Right lobe of liver (tissue), 6 donors: ENCODE measurements around the gene UGT1A1. TPM values are rescaled to one million over a fixed set of nuclear protein-coding genes. Genes with fewer than 3 reads are reported as not detected.

Experiments used
- ATAC-seq, 4 donors: fragments of 200-7000 bp; cut with Tn5 transposase; one replicate each; pipeline ENCODE4 v1.9.1; 2020; ENCODE audit warnings: mild to moderate bottlenecking in 4 of 4, moderate library complexity in 4 of 4
- DNase-seq, 3 donors: peaks; one replicate each; pipeline ENCODE4 v3.0.0-alpha.2; 2020
- H3K27ac ChIP-seq, 3 donors: fragments of 200-600 bp; one replicate each; pipeline ENCODE4 v1.8.0; 2022
- H3K27me3 ChIP-seq, 2 donors: fragments of 200-600 bp; one replicate each; pipeline ENCODE4 v1.8.0; 2022
- H3K36me3 ChIP-seq, 4 donors: fragments of 200-600 bp; sonication (generic) in 1 of 4; one replicate each; pipeline versions ENCODE4 v1.5.1 to v1.8.0; 2017 to 2022; ENCODE audit warnings: control low read depth in 1 of 4
- H3K4me1 ChIP-seq, 4 donors: fragments of 200-600 bp; sonication (generic) in 1 of 4; one replicate each; pipeline versions ENCODE4 v1.5.1 to v1.8.0; 2017 to 2022; ENCODE audit warnings: control low read depth in 1 of 4
- H3K4me3 ChIP-seq, 3 donors: fragments of 200-600 bp; one replicate each; pipeline ENCODE4 v1.8.0; 2022
- H3K9me3 ChIP-seq, 4 donors: fragments of 200-600 bp; sonication (generic) in 1 of 4; one replicate each; pipeline versions ENCODE4 v1.5.1 to v1.8.0; 2017 to 2022; ENCODE audit warnings: control low read depth in 1 of 4
- POLR2A ChIP-seq: fragments of 450-650 bp; IDR thresholded peaks from one replicate; pipeline ENCODE4 v1.6.1; 2017; ENCODE audit warnings: antibody characterized with exemption, mild to moderate bottlenecking
- WGBS: methylation state at CpG from one replicate; pipeline ENCODE4 v1.1.6; 2018; ENCODE audit warnings: low coverage, low lambda C conversion rate; ENCODE audit not compliant: insufficient coverage; ENCODE audit errors: missing lambda C conversion rate; 5-methylcytosine and 5-hydroxymethylcytosine counted together
- intact Hi-C, 2 donors: fragments of 100-400 bp; cut with DNase I; formaldehyde crosslinking; loops; one replicate each; pipeline versions ENCODE4 v1.11.2 to v1.14.1; 2022
- total RNA-seq, 6 experiments: library from RNA; depleted of rRNA in 2 of 6; stranded (reverse); fragments of >200 nt in 2 of 6; fragmentation: NEBNext Ultra II Directional in 3 of 6; extraction: Animal tissue kit (Norgen Biotek cat#: 25700) in 3 of 6; gene quantifications; one replicate each; pipeline versions ENCODE4 v1.1.0 to v1.2.4, GENCODE V29; 2016 to 2023
- TF ChIP-seq, protein P1 (sequence below), 4 donors: fragments of 200-600 bp in 3 of 4; fragments of 450-650 bp in 1 of 4; IDR thresholded peaks; one replicate each; pipeline versions ENCODE4 v1.5.1 to v1.8.0; 2016 to 2022; ENCODE audit warnings: antibody characterized with exemption in 4 of 4, mild to moderate bottlenecking in 2 of 4
- donor health status: DM: no; HTN: yes; CAD: no.
- donor health status: DM: no; HTN: no; CAD: no.
- donor health status: DM: no; HTN: no; CAD: no.
- donor health status: DM: no; HTN: yes; CAD: no.
- donor health status: DM: no; HTN: yes; CAD: no.

The UGT1A1 gene
- total RNA-seq, 6 experiments from 2014 or later = 97.5 to 1,279 (median 171) TPM

DNA sequence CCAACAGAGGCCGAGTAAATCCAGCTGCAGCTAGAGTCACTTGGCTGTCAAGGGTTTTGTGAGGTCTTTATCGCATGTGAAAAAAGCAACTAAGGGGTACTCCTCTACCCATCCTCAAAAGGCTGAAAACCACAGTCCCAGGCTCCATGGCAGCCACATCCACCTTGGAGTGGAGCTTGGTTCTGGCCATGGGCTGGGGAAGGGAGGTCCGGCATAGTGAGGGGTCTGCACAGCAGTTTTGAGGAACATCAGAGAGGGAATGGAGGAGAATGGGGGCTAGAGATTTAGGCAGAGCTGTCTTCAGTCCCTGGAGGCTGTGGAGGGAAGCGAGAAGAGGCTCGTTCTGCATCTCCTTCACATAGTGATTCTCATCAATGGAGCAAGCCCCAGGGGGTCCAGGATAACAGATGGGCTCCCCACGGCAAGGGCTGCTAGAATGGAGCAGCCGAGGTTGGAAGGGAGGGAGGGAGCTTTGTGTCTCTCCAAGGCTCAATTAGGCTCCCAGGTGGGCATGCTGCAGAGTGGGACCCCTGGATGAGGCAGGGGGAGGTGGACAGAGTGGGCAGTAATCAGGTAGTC lies 39.1 kb downstream of the UGT1A1 start:
- intact Hi-C loops = no loop called here
- Histone ChIP-seq H3K36me3 (no peaks in the 10 kb centered on the region), H3K27me3 (no peaks in the 10 kb centered on the region), H3K4me1 (no peaks in the 10 kb centered on the region), H3K27ac (no peak overlapping the region), H3K4me3 (no peak overlapping the region), H3K9me3 (no peaks in the 10 kb centered on the region)
- no peak for TF ChIP-seq POLR2A
- TF ChIP-seq, protein P1, sequence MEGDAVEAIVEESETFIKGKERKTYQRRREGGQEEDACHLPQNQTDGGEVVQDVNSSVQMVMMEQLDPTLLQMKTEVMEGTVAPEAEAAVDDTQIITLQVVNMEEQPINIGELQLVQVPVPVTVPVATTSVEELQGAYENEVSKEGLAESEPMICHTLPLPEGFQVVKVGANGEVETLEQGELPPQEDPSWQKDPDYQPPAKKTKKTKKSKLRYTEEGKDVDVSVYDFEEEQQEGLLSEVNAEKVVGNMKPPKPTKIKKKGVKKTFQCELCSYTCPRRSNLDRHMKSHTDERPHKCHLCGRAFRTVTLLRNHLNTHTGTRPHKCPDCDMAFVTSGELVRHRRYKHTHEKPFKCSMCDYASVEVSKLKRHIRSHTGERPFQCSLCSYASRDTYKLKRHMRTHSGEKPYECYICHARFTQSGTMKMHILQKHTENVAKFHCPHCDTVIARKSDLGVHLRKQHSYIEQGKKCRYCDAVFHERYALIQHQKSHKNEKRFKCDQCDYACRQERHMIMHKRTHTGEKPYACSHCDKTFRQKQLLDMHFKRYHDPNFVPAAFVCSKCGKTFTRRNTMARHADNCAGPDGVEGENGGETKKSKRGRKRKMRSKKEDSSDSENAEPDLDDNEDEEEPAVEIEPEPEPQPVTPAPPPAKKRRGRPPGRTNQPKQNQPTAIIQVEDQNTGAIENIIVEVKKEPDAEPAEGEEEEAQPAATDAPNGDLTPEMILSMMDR (IDR thresholded peaks at IDR 0.05) = no peak
- ATAC-seq = no peak
- 57% methylated on average over 6 of the region's 7 CpGs for WGBS
- DNase-seq = no peak

DNA sequence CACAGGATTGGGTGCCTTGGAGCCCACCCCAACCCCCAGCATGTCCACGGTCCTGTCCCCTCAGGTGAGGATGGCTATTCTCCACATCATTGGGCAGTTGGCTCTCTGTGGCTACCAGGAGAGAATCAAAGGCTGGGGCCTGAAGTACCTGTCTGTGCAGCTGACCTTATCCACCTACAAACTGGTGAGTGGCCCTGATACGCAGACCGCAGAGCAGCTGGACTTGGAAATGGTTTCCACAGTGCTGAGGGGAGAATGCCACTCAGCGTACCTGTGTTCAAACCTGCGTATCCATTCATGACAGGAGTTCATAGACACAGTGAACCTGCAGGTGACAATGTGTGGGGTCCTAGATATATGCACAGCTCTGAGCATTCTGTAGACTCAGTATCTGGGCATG lies 39.6 kb downstream of the UGT1A1 start:
- WGBS = no CpG with 5 or more reads among the region's 5 CpGs
- DNase-seq = no peak
- intact Hi-C loops = no loop called here

DNA sequence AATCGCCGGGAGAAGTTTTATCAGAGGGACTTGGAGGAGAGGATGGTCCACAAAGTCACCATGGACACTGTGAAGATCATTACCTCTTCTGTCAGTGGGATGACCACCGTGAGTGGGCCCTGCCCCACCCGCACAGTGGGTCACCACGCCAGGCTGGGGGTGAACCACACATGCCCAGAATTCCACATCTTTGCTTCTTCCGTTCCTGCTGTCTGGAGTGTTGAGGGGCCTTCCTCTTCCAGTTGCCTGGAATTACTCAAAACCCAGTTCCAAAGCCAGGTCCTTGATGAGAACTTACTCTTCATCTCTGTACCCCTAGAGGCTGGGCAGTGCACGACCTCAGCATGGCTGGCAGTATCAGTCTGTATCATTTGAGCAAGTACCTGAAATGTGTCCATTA lies 40.1 kb downstream of the UGT1A1 start:
- Histone ChIP-seq H3K4me3 (no peak overlapping the region), H3K36me3 (no peaks in the 10 kb centered on the region), H3K27me3 (no peaks in the 10 kb centered on the region), H3K27ac (no peak overlapping the region), H3K4me1 (no peaks in the 10 kb centered on the region), H3K9me3 (no peaks in the 10 kb centered on the region)
- intact Hi-C loops = no loop called here
- no peak for ATAC-seq
- TF ChIP-seq, protein P1 (IDR thresholded peaks at IDR 0.05) = no peak
- TF ChIP-seq POLR2A = no peak
- no peak for DNase-seq
- WGBS = 75% methylated on average over 1 of the region's 7 CpGs

More for the DNA sequence above, 39.6 kb downstream of the UGT1A1 start:
- ATAC-seq = no peak
- H3K27me3 ChIP-seq = no peaks in the 10 kb centered on the region
- H3K27ac ChIP-seq = no peak overlapping the region
- H3K4me1 ChIP-seq = no peaks in the 10 kb centered on the region
- H3K9me3 ChIP-seq = no peaks in the 10 kb centered on the region
- TF ChIP-seq POLR2A = no peak
- TF ChIP-seq, protein P1 (IDR thresholded peaks at IDR 0.05) = no peak
- no peak overlapping the region for H3K4me3 ChIP-seq
- no peaks in the 10 kb centered on the region for H3K36me3 ChIP-seq

DNA sequence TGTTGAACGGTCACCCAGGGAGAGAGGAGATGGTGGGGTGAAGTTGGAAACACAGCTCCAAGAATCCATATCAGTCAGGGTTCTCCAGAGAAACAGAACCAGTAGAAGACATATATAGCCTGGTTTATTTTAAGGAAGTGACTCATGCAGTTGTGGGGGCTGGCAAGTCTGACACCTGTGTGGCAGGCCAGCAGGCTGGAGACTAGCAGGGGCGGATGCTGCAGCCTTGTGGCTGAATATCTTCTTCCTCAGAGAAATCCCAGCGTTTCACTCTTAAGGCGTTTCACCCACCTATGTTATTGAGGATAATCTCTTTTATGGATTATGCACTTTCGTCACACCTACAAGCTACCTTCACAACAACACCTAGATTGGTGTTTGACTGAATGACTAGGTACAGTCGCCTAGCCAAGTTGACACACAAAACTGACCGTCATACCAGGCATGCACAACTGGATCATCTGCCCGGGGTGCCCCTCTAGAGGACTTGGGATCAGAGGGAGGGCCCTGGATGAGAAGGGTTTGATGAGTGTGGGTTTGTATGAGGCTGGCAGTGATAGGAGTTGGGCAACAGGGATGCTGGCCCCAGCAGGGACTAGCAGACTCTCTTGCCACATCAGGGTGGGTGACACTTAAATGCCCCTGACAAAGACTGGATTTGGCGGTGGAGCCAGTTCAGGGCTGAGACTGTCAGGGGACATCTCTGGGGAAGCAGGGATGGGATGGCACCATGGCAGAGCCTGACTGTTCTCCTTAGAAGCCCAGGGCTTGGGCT lies 41.5 kb downstream of the UGT1A1 start:
- H3K9me3 ChIP-seq = no peaks in the 10 kb centered on the region
- no peaks in the 10 kb centered on the region for H3K36me3 ChIP-seq
- H3K27me3 ChIP-seq = no peaks in the 10 kb centered on the region
- H3K27ac ChIP-seq = no peak overlapping the region
- 74% methylated on average over 7 of the region's 9 CpGs for WGBS
- ATAC-seq (no peak), DNase-seq (no peak)
- intact Hi-C loops = no loop called here
- H3K4me3 ChIP-seq = no peak overlapping the region
- no peaks in the 10 kb centered on the region for H3K4me1 ChIP-seq
- TF ChIP-seq, protein P1 (IDR thresholded peaks at IDR 0.05) = no peak
- no peak for TF ChIP-seq POLR2A
